Stimulated activated CD4-positive, alpha-beta T cell treated with anti-CD3 and anti-CD28 coated beads, TNF-alpha, amount 100 ng/mL, for 4 hours (primary cell): ENCODE measurements around the gene GRIPAP1.

ENCODE experiments used
- DNase-seq, 3 experiments: peaks; one replicate each; pipeline ENCODE4 v3.0.0-alpha.2; 2020; ENCODE audit warnings: low read depth in 3 of 3

GRIPAP1 gene, protein sequence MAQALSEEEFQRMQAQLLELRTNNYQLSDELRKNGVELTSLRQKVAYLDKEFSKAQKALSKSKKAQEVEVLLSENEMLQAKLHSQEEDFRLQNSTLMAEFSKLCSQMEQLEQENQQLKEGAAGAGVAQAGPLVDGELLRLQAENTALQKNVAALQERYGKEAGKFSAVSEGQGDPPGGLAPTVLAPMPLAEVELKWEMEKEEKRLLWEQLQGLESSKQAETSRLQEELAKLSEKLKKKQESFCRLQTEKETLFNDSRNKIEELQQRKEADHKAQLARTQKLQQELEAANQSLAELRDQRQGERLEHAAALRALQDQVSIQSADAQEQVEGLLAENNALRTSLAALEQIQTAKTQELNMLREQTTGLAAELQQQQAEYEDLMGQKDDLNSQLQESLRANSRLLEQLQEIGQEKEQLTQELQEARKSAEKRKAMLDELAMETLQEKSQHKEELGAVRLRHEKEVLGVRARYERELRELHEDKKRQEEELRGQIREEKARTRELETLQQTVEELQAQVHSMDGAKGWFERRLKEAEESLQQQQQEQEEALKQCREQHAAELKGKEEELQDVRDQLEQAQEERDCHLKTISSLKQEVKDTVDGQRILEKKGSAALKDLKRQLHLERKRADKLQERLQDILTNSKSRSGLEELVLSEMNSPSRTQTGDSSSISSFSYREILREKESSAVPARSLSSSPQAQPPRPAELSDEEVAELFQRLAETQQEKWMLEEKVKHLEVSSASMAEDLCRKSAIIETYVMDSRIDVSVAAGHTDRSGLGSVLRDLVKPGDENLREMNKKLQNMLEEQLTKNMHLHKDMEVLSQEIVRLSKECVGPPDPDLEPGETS

DNA sequence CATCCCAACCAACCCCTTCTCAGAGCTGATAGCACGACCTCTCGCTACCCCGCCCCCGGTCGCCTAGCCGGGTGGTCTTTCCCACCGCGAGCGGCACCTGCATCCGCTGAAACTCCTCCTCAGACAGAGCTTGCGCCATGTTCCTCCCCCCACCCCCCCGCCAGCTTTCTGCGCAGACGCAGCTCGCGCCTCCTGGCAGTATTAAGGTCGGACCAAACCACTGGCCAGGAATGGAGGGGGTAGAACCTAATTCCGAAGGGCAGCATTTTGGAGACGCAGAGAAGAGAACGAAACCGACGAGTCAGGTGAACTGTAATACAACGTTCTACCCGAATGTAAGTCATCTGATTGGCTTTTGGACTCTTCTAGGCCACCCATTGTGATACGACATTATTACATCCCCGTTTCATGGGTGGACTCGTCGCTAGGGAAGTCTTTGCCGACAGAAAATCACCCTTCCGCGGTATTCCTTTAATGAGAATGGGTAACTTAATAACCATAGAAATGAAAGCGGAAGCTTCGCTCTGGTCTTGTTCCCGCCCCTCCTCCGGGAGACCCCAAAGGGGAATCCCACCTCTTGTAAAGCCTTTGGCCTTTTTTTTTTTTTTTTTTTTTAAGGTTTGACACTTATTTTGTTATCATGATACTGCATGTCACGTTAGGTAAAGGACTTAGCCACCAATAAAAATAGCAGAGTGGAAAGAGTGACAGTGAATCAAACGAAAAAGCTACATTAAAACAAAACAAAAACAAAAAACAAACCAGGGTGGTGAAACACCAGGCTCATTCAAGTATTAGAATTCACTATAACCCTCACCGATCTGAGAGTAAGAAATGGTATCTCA lies at the start of gene GRIPAP1:
GRIPAP1 (minus strand) TSS at position 174 of the 845 bp plus-strand sequence; CDS start at position 139, 35 bp downstream.
- peak; percentile 43 to 65 (median 48) for DNase-seq

DNA sequence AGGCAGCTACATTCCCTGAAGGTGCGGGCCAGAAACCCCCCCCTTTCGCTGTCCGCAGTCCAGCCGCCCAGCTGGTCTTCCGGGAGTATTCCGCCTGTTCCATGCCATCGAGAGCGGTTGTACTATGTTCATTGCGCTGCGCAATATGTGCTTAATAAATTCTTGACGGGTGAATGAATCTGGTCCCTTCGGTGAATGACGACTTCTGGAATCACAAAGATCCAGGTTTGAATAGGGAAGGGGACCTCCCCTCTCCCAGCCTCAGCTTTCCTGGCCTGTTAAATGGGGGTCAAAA lies 41.9 kb upstream of the GRIPAP1 start:
- no peak for DNase-seq

DNA sequence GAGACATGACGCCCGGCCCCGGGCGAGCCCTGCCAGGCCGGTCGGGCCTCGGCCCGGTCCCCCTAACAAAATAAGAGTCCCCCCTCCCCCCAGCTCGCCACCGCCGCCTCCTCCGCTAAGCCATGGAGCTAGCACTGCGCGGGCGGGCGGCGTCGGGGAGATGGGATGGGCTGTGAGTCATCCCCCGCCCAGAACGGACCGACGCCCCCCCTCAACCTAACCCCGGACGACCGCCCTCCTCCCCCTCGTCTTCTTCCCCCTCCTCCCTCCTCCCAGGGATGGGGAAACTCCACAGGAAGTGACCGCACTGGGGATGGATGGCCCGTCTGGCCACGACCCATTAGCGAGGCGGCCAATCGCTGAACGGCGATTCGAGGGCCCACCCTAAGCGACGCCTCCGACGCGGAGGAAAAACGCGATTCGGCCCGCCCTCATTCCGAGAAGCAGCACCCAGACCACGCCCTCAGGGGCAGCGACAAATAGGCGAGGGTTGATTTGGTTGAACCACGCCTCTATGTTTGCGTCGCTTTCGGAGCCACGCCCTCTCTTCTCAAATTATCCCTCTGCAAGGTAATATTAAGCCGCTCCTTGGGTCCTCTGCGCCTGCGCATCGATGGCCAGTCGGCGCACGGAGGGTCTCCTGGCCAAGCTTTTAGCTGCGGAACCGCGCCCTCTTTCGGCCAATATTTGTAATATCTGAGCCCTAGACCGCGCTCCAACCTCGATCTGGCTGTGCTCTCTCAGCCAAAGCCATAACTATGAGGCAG lies 41.3 kb upstream of the GRIPAP1 start, which contains the start of gene TFE3:
TFE3 (minus strand) TSS at position 138 of the 767 bp plus-strand sequence; CDS start at position 7, 131 bp downstream.
- DNase-seq, result peak; percentile 71 to 89 (median 89)

DNA sequence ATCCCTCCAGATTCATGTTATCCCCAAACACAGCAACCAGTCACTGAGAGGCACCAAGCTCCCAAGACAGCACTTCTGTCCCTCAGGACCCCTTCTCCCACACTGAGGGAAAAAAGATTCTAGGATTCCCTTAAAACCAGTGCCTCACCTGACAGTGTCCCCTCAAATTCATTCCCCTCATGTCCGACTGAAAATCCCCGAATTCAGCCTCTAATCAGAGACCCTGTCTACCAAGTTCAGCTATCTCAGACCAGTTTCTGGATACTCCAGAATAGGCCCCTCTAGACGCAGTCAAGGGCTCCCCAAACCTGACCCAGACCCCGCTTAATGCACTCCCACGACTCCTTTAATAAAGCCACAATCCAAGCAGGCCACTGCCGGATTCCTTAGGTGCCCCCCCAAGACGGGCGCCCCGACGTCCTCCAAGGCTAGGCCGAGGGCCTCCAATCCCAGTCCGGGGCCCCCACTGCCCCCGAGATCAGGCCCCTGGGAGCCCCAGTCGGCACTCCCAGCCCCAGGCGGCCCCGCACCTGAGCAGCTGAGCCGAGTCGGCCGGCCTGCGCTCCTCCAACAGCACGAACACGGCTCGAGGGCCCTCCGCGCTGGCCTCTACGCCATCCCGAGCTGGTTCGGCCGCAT lies 40.6 kb upstream of the GRIPAP1 start:
- no peak for DNase-seq

DNA sequence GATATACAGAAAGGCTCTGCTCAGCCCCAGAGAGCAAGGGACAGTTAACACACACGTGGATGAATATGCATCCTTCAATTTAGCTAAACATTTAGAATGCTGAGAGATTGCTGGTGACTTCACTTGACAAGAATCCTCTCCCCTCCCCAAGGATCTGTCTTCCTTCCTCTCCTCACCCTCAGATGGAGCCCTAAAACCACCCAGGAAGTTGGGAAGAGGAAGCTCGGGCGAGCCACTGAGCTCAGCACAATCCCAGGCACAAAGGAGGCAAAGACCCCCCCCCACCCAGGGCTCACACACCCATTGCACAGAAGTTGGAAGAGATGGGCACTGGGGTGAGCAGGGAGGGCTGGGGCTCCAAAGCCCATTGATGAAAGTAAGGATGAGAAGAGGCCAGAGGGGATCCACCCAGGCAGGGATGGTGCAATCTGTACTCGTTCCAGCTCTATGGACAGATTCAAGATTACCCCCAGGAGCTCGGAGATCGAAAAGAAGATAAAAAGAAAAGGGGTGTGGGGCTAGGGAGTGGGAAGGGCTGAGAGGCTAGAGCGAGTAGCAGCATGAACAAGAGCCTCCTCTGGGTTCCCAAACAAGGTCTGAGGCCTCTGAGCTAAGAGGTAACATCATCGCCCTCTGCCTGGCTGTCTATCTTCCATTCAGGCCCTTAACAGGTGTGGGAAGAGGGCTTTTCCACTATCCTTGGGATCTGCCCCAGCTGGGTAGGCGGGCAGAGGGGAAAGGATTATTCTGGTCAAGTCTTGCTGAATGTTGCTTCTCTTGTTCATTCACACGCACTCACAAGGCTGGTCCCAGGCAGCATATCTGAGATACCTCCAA lies 39.9 kb upstream of the GRIPAP1 start:
- DNase-seq, result no peak

DNA sequence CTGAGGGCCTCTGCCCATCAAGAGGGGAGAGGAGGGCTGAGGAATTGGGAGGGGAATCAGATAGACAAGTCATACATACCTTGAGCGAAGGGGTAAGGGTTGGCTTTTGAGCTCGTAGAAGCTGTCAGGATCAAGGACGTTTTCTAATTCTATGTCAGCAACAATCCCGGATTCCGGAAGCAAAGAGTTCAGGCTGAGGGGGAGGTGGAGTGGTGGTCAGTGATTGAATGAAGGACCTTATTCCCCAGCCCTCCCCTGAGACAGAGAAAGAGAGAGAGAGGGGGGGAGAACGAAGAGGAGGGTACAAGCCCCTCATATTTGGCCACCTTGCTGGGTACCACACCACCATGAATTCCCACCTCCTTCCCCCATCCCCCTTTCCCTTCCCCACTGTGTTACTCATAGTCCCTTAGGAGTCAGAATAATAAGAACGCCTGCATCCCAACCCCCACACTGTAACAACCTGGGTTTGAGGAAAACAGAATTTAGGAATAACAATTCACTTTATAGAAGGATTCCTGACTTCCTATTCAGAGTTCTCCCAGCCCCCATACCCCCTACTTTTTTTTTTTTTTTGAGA lies 38.4 kb upstream of the GRIPAP1 start:
- DNase-seq, result no peak

DNA sequence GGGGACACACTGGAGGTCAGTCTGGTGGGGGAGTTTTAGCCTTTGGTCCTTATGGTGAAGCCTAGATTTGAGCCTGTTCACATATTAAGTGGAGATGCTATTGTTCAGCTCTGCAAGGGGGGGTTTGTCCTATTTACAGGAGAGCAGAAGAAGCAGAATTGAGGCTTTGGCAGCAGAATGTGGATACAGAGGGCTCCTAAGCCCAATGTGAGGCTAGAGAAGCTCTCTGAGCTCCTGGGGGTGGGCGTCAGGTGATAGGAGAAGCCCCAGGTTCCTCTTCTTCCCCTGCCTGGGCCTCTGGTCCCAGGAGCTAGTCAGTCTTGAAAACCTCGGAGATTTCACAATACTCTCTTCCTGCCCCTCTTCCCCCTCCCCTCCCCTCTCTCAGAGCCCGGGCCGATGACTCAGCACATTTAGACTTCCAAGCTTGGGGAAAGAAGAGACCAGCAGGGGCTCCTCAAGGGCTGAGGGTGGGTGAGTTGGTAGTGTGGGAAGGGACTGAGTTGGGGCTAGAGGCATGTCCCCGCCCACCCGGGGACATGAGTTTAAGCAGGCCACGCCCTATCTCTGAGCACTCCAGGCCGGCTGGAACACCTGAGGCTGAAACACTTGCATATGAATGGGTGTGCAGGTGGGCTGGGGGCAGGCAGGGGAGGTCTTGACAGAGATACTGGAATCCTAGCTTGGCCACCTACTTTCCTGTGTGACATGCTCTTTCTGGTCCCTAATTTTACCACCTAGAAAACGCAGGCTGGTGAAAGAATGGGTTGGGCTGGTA lies 37.7 kb upstream of the GRIPAP1 start:
- DNase-seq, result peak; percentile 11 to 32 (median 23)

DNA sequence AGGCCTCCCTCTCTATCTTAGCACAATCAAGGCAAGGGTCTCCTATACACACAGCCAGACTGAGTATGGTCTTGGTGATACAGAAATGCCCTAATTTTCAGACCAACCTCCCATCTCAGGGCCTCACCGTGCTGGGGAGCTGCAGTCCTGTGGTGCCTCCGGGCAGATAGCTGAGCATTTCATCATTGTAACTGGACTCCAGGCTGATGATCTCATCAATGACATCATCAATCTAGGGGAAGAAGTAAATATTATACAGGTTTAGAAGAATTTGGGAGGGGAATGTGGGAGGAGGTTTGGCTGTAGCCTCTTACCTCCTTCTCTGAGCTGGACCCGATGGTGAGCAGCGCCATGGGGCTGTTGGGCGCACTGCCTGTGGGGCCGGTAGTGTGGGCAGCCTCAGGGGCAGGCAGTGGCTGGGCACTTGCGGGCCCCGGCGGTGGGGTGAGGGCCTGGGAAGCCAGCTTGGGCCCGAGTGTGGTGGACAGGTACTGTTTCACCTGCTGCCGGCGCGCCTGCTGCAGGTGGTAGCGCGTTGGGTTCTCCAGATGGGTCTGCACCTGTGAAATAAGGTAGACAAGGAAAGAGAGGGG lies 35.9 kb upstream of the GRIPAP1 start:
- DNase-seq, result no peak

DNA sequence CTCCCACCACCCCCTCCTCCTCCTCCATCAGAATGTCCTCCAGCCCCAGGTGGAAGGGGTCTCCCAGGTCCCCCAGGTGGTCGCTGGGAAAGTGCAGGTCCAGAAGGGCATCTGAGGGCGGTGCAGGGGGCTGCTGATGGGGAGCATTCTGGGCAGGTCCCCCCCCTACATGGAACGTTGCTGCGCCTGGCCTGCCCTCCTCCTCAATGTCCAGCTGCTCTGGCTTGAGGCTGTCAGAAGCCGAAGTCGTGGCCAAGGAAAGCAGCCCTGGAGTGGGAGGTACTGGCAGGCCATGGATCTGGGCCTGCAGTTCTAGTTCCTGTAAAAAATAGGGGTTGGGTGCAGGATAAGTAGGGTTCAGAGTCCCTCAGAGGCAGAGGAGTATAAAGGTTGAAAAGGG lies 28.2 kb upstream of the GRIPAP1 start:
- no peak for DNase-seq

DNA sequence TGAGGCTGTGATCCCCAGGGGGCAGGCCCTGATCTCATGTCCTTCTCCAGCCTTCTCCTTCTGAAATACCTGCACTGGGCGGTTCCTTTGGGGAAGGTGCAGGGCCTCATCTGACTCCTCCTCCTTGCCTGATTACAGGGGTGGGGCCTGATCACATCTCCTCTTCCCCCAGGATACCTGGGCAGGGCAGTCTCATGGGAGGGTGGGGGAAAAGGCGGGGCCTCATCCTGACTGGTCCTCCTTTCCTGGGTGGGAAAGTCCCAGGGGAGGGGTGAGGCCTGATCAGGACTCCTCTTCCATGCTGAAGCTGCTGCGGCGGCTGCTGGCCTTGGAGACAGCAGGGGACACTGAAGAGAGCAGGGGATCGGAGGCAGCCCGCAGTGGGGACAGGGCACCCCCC lies 27.8 kb upstream of the GRIPAP1 start:
- no peak for DNase-seq

DNA sequence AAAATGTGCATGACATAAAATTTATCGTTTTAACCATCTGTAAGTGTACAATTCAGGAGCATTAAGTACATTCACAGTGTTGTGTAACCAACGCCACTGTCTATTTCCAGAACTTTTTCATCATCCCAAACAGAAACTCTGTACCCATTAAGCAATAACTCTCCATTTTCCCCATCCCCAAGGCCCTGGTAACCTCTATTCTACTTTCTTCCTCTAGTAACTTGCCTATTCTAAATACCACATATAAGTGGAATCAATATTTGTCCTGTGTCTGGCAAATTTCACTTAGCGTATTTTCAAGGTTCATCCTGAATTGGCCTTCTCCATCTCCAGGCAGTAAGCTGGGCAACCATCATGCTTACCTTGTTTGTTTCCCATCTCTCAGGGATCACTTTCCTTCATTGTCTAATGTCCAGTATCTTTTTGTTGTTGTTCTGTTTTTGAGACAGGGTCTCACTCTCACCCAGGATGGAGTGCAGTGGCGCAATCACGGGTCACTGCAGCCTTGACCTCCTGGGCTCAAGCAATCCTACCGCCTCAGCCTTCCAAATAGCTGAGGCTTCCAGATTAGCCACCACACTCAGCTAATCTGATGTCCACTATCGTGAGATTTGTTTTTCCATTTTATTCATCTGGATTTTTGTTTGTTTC lies 17.7 kb upstream of the GRIPAP1 start:
- DNase-seq, result no peak

DNA sequence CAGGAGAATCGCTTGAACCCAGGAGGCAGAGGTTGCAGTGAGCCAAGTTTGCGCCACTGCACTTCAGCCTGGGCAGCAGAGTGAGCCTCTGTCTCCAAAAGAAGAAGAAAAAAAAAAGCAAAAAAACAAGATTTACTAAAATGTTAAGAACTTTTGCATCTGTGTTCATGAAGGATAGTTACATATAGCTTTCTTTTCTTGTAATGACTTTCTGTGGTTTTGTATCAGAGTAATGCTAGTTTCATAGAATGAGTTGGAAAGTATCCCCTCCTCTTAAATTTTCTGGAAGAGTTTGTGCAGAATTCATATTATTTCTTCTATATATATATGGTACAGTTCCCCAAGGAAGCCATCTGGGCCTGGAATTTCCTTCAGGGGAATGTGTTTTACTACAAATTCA lies 17.0 kb upstream of the GRIPAP1 start:
- DNase-seq, result no peak

DNA sequence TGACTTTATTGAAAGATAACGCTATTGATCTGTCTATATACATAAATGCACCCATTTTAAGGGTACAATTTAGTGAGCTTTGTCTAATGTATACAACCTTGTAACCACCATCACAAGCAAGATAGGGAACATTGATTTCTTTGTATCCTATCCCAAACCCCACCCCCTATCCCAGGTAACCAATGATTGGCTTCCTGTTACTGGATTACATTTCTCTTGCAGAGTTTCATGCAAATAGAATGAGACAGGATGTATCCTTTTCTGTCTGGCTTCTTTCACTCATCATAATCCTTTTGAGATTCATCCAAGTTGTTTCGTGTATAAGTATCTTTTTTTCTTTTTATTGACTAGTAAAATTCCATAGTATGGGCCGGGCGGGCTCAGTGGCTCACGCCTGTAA lies 1.6 kb upstream of the GRIPAP1 start:
- DNase-seq, result no peak

DNA sequence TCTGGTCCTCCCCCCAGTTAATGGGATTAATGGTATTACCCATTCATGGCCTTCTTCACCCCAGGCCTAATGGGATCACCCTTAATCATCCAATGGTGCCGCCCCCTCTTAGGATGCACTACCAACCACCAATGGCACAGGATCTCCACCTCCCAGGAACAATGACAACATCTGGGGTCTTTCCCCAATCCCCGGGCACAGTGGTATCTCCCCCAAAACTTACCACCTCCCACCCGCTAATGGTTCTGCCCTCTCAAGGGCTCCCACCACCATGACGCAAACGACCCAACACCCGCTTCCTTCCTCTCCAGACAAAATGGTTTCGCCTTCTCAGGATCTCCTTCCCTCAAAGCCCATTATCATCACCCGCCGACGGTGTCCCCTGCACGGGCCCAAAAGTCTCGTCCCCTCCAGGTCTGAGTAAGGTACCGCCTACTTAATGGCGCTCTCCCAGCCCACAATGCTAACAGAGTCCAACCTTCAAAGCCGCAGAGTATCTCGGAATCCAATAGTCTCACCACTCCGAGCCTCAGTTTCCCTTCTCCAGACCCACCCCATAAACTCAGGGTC lies 458 bp downstream of the GRIPAP1 start:
- DNase-seq, result peak in 1 of 3 experiments; percentile 18

DNA sequence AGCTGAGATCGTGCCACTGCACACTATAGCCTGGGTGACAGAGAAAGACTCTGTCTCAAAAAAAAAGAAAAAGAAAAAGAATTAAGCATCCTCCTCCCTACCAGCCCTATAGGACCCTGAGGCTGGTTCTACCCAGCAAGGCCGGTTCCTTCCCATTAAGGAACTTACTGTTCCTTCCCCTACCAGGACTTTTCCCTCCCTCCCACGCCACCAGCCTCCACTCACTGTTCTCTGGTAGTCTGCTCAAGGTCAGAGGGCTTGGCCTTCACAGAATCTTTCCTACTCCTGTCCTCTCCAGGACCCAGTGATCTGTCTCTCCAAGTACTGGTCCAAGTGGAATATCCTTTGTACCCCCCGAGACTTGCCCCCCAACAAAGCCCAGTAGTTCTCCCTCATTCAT lies 1.4 kb downstream of the GRIPAP1 start:
- no peak for DNase-seq

DNA sequence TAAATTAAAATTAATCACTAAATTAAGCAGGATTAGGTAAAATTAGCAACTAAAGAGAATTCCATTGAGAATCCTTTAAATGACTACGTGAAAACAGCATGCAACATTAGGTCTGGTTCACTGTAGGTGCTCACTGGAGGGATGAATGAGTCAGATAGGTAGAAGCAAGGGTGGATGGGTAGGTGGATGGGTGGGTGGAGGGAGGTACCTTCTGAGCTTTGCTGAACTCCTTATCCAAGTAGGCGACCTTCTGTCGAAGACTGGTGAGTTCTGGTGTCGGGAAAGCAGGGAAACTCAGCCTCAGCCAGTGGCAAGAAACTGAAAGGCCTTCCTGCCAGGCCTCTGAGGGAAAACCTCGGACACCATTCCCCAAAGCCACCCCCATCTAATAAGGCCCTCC lies 3.0 kb downstream of the GRIPAP1 start:
- DNase-seq, result no peak

DNA sequence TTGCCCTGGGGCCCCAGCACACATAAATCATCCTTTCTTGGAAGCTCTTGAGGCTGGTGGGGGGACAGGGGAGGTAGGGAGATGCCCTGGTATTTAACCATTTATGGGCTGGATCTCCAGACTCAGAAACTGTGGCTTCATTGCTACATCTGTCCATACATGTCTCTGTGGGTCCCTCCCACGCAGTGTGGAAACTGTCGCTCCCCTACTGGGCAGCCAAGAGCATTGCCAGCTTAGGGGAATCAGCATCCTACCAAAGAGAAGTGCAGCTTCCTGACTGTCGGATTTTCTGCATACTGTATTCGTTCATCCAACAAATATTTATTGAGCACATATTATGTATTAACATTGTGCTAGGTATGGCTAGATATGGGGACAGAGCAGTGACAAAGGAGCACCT lies 3.7 kb downstream of the GRIPAP1 start:
- no peak for DNase-seq
